ENCODE measurements around the gene TOMM20. TPM values are rescaled to one million over a fixed set of nuclear protein-coding genes. Genes with fewer than 3 reads are reported as not detected.
"Not testable (repeated sequence)": the region's sequence is repeated elsewhere in the genome, so short reads cannot be mapped to it uniquely, and the experiment has no call there.

Gene TOMM20
- total RNA-seq, 1 donor from 2014 or later, result 87.4 TPM

- no peak overlapping the region for H3K27ac ChIP-seq
- H3K4me1 ChIP-seq, result peaks cover 11% of the 10 kb centered on the region
- ATAC-seq, result no peak
- no peak for DNase-seq
- intact Hi-C loops (cut with DNase I), result loop anchor here (5.0 to 10.0 kb wide), 2 partner anchors 224 to 592 kb away; no protein-coding TSS in a partner anchor
- H3K4me3 ChIP-seq, result no peak overlapping the region
- no peaks in the 10 kb centered on the region for H3K27me3 ChIP-seq
- H3K9me3 ChIP-seq, result no peaks in the 10 kb centered on the region
- TF ChIP-seq CTCF (IDR thresholded peaks at IDR 0.05), result no peak
- no peaks in the 10 kb centered on the region for H3K36me3 ChIP-seq
Measured at GRCh38 chr1:235088907-235089306, 39.7 kb downstream of the TOMM20 start.

GRCh38 chr1:235088430-235088829 is 40.2 kb downstream of the TOMM20 start:
- Histone ChIP-seq H3K27ac (no peak overlapping the region), H3K4me1 (peaks cover 12% of the 10 kb centered on the region), H3K4me3 (no peak overlapping the region), H3K9me3 (no peaks in the 10 kb centered on the region), H3K36me3 (no peaks in the 10 kb centered on the region), H3K27me3 (no peaks in the 10 kb centered on the region)
- intact Hi-C loops (cut with DNase I), result loop anchor here (5.0 to 10.0 kb wide), 2 partner anchors 224 to 591 kb away; no protein-coding TSS in a partner anchor
- ATAC-seq, result no peak
- no peak for DNase-seq
- TF ChIP-seq CTCF (IDR thresholded peaks at IDR 0.05), result no peak

- Histone ChIP-seq H3K27ac (no peak overlapping the region), H3K4me1 (peaks cover 14% of the 10 kb centered on the region), H3K27me3 (no peaks in the 10 kb centered on the region), H3K4me3 (no peak overlapping the region), H3K9me3 (no peaks in the 10 kb centered on the region), H3K36me3 (no peaks in the 10 kb centered on the region)
- intact Hi-C loops (cut with DNase I), result loop anchor here (5.0 to 10.0 kb wide), 2 partner anchors 223 to 591 kb away; no protein-coding TSS in a partner anchor
- ATAC-seq (no peak), DNase-seq (no peak)
- no peak for TF ChIP-seq CTCF (IDR thresholded peaks at IDR 0.05)
Measured at GRCh38 chr1:235087906-235088305, 40.7 kb downstream of the TOMM20 start.

DNA sequence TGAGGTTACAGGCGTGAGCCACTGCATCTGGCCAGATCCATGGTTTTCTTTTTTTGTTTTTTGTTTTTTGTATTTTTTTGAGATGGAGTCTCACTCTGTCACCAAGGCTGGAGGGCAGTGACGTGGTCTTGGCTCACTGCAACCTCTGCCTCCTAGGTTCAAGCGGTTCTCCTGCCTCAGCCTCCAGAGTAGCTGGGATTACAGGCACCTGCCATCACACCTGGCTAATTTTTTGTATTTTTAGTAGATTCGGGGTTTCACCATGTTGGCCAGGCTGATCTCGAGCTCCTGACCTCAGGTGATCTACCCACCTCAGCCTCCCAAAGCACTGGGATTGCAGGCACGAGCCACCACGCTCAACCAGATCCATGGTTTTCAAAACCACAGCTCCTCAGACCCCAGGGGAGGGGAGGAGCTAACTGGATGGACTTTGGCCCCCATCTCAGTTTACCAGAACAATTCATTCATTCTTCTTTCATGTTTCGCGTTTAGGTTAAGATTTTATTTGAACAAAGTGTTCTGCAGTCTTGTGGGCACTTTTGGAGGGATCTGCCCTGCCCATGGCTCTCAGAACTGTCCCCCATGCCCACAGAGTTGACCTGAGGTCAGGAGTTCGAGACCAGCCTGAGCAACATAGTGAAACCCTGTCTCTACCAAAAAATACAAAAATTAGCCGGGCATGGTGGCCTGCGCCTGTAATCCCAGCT is 43.1 kb downstream of the TOMM20 start:
- not testable (repeated sequence) for H3K27me3 ChIP-seq, H3K27ac ChIP-seq, H3K36me3 ChIP-seq, DNase-seq, H3K4me3 ChIP-seq, ATAC-seq, H3K9me3 ChIP-seq
- H3K4me1 ChIP-seq, result peaks cover 26% of the 10 kb centered on the region
- intact Hi-C loops (cut with DNase I), result loop anchor here (5.0 to 10.0 kb wide), 2 partner anchors 221 to 588 kb away; no protein-coding TSS in a partner anchor

DNA sequence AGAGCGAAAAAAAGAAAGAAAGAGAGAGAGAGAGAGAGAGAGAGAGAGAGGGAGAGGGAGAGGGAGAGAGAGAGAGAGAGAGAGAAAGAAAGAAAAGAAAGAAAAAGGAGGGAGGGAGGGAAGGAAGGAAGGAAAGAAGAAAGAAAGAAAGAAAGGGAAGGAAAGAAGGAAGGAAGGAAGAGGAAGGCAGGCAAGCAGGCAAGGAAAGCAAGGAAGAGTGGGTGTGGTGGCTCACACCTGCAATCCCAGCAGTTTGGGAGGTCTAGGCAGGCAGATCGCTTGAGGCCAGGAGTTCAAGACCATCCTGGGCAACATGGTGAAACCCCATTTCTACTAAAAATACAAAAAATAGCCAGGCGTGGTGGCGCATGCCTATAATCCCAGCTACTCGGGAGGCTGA is 47.8 kb downstream of the TOMM20 start:
- not testable (repeated sequence) for H3K9me3 ChIP-seq, H3K36me3 ChIP-seq, ATAC-seq, H3K4me3 ChIP-seq, DNase-seq, H3K27me3 ChIP-seq
- Histone ChIP-seq H3K4me1 (peaks cover 60% of the 10 kb centered on the region), H3K27ac (peak overlapping the region; percentile 11)
- intact Hi-C loops (cut with DNase I), result loop anchor here (5.0 to 10.0 kb wide), 2 partner anchors 216 to 488 kb away; no protein-coding TSS in a partner anchor

DNA sequence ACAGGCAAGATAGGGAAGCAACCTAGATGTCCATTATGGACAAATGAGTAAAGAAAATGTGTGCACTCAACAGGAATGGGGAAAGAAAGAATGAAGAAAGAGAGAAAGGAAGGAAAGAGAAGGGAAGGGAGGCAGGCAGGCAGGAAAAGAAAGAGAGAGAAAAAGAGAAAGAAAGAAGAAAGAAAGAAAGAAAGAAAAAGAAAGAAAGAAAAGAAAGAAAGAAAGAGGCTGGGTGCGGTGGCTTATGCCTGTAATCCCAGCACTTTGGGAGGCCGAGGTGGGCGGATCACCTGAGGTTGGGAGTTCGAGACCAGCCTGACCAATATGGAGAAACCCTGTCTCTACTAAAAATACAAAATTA is 48.4 kb downstream of the TOMM20 start:
- H3K9me3 ChIP-seq, DNase-seq, H3K4me3 ChIP-seq, ATAC-seq, H3K36me3 ChIP-seq, H3K27me3 ChIP-seq: not testable (repeated sequence)
- H3K4me1 ChIP-seq, result peaks cover 66% of the 10 kb centered on the region
- peak overlapping the region; percentile 66 for H3K27ac ChIP-seq
- intact Hi-C loops (cut with DNase I), result loop anchor here (5.0 to 10.0 kb wide), 2 partner anchors 215 to 488 kb away; no protein-coding TSS in a partner anchor

GRCh38 chr1:235079443-235080296 is 49.0 kb downstream of the TOMM20 start:
- H3K36me3 ChIP-seq, result no peaks in the 10 kb centered on the region
- H3K4me3 ChIP-seq, result no peak overlapping the region
- no peak for TF ChIP-seq CTCF (IDR thresholded peaks at IDR 0.05)
- no peaks in the 10 kb centered on the region for H3K27me3 ChIP-seq
- peak; percentile 62 for ATAC-seq
- peak; percentile 90 for DNase-seq
- H3K9me3 ChIP-seq, result no peaks in the 10 kb centered on the region
- peaks cover 72% of the 10 kb centered on the region for H3K4me1 ChIP-seq
- intact Hi-C loops (cut with DNase I), result loop anchor here (5.0 to 10.0 kb wide), 3 partner anchors 215 to 487 kb away; no protein-coding TSS in a partner anchor
- peak overlapping the region; percentile 66 for H3K27ac ChIP-seq

Data from upper lobe of right lung (tissue), 1 donor.